KMS-11 (cell line): ENCODE data around the gene DNAJC5G.

ENCODE experiments used
- H2AFZ ChIP-seq: fragments of 200-600 bp; sonication (generic); 2 replicates; pipeline ENCODE4 v1.6.1; 2016; ENCODE audit warnings: antibody characterized with exemption, mixed run types, low read depth
- H3K27ac ChIP-seq: fragments of 200-600 bp; sonication (generic); 2 replicates; pipeline ENCODE4 v1.6.1; 2016; ENCODE audit warnings: mild to moderate bottlenecking, mixed run types
- H3K27me3 ChIP-seq: fragments of 200-600 bp; sonication (generic); 2 replicates; pipeline ENCODE4 v1.6.1; 2017; ENCODE audit warnings: mild to moderate bottlenecking, low read depth, mixed run types, moderate library complexity; ENCODE audit not compliant: insufficient read depth
- H3K36me3 ChIP-seq: fragments of 200-600 bp; sonication (generic); 2 replicates; pipeline ENCODE4 v1.6.1; 2017; ENCODE audit warnings: mild to moderate bottlenecking, mixed run types; ENCODE audit not compliant: insufficient read depth
- H3K4me1 ChIP-seq: fragments of 200-600 bp; sonication (generic); 2 replicates; pipeline ENCODE4 v1.6.1; 2016; ENCODE audit warnings: mild to moderate bottlenecking, low read depth, mixed run types; ENCODE audit not compliant: poor library complexity, severe bottlenecking
- H3K4me2 ChIP-seq: fragments of 200-600 bp; sonication (generic); 2 replicates; pipeline ENCODE4 v1.7.0; 2016; ENCODE audit warnings: mild to moderate bottlenecking, mixed run types
- H3K4me3 ChIP-seq: fragments of 200-600 bp; sonication (generic); IDR thresholded peaks from 2 replicates; pipeline ENCODE4 v1.6.1; 2017; ENCODE audit warnings: low read depth, low read length, mixed read lengths; ENCODE audit not compliant: insufficient read depth
- H3K79me2 ChIP-seq: fragments of 200-600 bp; sonication (generic); 2 replicates; pipeline ENCODE4 v1.6.1; 2016; ENCODE audit warnings: low read depth, mixed run types; ENCODE audit not compliant: insufficient read depth
- H3K9ac ChIP-seq: fragments of 200-600 bp; sonication (generic); 2 replicates; pipeline ENCODE4 v1.6.1; 2016; ENCODE audit warnings: mild to moderate bottlenecking, mixed run types
- H4K20me1 ChIP-seq: fragments of 200-600 bp; sonication (generic); 2 replicates; pipeline ENCODE4 v1.6.1; 2016; ENCODE audit warnings: mild to moderate bottlenecking, mixed run types; ENCODE audit not compliant: insufficient read depth
- TF ChIP-seq, protein P1 (sequence below): fragments of 200-600 bp; sonication (generic); conservative IDR thresholded peaks from 2 replicates; pipeline ENCODE4 v1.6.1; 2017; ENCODE audit warnings: low read depth, mild to moderate bottlenecking, antibody characterized with exemption, low read length, moderate library complexity, mixed read lengths

DNAJC5G gene

DNA sequence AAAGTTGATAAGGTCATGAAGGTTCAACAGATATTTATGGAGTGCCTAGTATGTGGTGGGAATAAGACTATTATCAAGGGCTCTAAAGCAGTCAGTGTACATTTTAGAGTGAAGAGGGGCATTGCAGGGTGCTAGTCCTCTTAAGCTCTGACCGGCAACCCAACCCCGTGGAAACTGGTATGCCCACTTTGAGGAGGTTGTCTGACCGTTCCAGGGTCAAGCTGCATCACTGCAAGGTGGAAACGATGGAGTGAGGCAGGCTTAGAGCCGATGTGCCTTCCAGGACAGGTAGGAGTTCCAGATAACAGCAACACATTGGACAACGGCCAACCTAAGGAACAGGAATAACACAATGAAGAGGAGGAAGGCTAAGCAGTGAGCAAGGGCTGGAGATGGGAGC is 34.4 kb downstream of the DNAJC5G start:
- H3K9ac ChIP-seq: no peak overlapping the region
- no peak overlapping the region for H3K27ac ChIP-seq
- no peaks in the 10 kb centered on the region for H3K79me2 ChIP-seq
- no peak overlapping the region for H3K4me2 ChIP-seq
- no peak overlapping the region for H2AFZ ChIP-seq
- no peaks in the 10 kb centered on the region for H3K36me3 ChIP-seq
- no peaks in the 10 kb centered on the region for H3K27me3 ChIP-seq
- H4K20me1 ChIP-seq: no peaks in the 10 kb centered on the region
- no peaks in the 10 kb centered on the region for H3K4me1 ChIP-seq
- no peak overlapping the region for H3K4me3 ChIP-seq
- TF ChIP-seq, protein P1, sequence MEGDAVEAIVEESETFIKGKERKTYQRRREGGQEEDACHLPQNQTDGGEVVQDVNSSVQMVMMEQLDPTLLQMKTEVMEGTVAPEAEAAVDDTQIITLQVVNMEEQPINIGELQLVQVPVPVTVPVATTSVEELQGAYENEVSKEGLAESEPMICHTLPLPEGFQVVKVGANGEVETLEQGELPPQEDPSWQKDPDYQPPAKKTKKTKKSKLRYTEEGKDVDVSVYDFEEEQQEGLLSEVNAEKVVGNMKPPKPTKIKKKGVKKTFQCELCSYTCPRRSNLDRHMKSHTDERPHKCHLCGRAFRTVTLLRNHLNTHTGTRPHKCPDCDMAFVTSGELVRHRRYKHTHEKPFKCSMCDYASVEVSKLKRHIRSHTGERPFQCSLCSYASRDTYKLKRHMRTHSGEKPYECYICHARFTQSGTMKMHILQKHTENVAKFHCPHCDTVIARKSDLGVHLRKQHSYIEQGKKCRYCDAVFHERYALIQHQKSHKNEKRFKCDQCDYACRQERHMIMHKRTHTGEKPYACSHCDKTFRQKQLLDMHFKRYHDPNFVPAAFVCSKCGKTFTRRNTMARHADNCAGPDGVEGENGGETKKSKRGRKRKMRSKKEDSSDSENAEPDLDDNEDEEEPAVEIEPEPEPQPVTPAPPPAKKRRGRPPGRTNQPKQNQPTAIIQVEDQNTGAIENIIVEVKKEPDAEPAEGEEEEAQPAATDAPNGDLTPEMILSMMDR: no peak

DNA sequence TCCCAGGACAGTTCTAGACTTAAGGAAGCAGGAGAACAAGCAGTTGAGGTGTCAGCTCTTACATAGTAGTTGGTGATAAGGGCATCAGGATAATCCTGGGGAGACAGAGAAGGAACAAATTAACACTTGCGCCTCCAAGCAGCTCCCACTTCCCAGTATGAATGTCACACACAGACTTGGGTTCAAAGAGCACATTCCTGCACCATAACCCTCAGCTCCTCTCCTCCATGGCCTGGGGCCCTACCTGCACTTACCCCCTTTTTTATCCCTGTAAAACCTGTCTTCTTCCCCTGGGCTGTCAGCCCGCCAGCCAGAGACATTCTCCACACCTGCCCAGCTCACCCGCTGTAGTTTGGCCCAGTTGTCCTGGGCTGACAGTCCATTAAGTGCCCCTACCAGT is 36.9 kb downstream of the DNAJC5G start:
- H3K4me3 ChIP-seq: no peak overlapping the region
- no peak overlapping the region for H3K27ac ChIP-seq
- H3K79me2 ChIP-seq: no peaks in the 10 kb centered on the region
- no peak overlapping the region for H3K9ac ChIP-seq
- H3K36me3 ChIP-seq: no peaks in the 10 kb centered on the region
- TF ChIP-seq, protein P1: no peak
- H3K4me1 ChIP-seq: no peaks in the 10 kb centered on the region
- H3K4me2 ChIP-seq: no peak overlapping the region
- no peak overlapping the region for H2AFZ ChIP-seq
- no peaks in the 10 kb centered on the region for H4K20me1 ChIP-seq
- H3K27me3 ChIP-seq: no peaks in the 10 kb centered on the region

DNA sequence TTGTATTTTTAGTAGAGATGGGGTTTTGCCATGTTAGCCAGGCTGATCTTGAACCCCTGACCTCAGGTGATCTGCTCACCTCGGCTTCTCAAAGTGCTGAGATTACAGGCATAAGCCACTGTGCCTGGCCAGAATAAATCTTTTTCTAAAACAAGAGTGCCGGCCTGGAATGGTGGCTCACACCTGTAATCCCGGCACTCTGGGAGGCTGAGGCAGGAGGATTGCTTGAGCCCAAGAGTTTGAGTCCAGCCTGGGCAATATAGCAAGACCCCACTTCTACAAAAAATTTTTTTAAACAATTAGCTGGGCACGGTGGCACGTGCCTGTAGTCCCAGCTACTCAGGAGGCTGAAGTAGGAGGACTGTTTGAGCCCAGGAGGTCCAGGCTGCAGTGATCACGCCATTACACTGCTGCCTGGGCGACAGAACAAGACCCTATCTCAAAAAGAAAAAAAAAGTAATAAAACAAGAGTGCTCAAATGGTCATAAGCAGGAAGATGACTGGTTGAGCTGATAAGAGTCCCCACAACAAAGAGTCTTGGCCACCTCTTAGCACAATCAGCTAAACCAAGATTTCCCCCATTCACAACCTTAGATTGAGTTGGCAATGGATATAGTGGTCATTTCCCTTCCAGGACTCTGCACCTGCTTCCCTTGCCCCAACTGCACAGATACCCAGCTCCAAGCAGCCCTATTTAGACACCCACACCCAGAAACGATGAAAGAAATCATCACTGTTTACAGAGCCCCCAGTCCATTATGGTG is 38.8 kb downstream of the DNAJC5G start:
- Histone ChIP-seq H3K27me3 (no peaks in the 10 kb centered on the region), H3K36me3 (no peaks in the 10 kb centered on the region), H2AFZ (no peak overlapping the region), H3K9ac (no peak overlapping the region), H3K4me2 (no peak overlapping the region), H3K4me3 (no peak overlapping the region), H4K20me1 (no peaks in the 10 kb centered on the region), H3K4me1 (no peaks in the 10 kb centered on the region), H3K27ac (no peak overlapping the region), H3K79me2 (no peaks in the 10 kb centered on the region)
- TF ChIP-seq, protein P1: no peak

DNA sequence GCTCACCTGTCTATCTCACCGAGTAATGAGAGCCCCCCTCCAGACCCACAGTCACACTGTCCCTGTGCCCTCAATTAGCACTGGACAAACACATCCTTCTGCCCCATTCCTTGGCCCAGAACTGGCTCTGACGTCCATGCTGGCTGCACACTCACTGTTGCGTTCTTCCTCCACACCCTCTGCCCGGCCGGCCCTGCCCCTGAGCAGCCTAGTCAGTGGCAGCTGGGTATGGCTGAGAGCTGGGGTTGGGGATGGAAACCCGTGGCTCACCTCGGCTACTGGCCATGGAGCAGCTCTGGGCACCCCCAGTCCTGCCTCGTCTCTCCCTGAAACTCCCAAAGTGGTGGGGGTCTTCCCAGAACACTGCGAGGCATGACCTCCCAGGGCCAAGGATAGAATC is 39.5 kb downstream of the DNAJC5G start:
- Histone ChIP-seq H3K4me2 (no peak overlapping the region), H3K79me2 (no peaks in the 10 kb centered on the region), H3K9ac (no peak overlapping the region), H3K4me3 (no peak overlapping the region), H4K20me1 (no peaks in the 10 kb centered on the region), H3K27me3 (no peaks in the 10 kb centered on the region), H3K27ac (no peak overlapping the region), H3K36me3 (no peaks in the 10 kb centered on the region), H2AFZ (no peak overlapping the region), H3K4me1 (no peaks in the 10 kb centered on the region)
- TF ChIP-seq, protein P1: no peak
